Islet of Langerhans (tissue), 1 donor: ENCODE results near the gene ACTN4.

Experiments
- FAIRE-seq: peaks from one replicate; lab custom pipeline; 2011; peaks lifted over from hg19 to GRCh38; lab: Jason Lieb, UNC

Gene ACTN4

GRCh38 chr19:38726284-38726673, 78.8 kb downstream of the ACTN4 start:
- FAIRE-seq = no peak

- no peak for FAIRE-seq
Measured at GRCh38 chr19:38726761-38727301, 79.4 kb downstream of the ACTN4 start.

- FAIRE-seq = no peak
Measured at GRCh38 chr19:38727306-38727867, 79.9 kb downstream of the ACTN4 start.

DNA sequence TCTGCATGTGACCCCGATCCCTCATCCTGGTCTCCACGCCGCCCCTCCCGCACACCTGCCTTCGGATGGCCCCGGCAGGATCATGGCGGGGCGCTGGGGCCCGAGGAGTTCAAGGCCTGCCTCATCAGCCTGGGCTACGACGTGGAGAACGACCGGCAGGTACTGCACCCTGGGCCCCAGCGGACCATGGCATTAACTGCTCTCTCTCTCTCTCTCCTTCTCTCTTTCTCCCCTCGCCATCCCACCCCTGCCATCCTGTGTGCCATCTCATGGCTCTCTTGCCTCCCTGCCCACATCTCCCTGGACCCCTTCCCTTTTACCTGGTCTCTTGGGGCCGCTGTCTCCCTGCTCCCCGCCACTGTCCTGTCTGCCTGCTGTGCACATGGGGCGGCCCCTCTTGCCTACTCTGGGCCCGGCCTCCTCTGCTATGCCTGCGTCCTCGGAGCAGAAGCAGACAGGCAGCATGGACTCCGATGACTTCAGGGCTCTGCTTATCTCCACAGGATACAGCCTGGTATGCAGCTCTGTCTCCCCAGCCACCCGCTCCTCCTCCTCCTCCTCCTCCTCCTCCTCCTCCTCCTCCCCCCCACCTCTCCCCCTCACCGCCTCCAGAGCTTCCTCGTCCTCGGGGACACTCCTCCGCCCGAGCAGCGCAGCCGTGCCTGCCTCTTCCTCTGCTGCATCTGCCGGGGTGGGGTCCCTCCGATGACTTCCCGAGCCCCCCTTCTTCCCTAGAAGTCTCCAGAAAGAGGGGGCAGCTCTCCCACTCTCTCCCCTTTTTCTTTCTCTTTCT, 80.6 kb downstream of the ACTN4 start:
- FAIRE-seq = no peak

GRCh38 chr19:38728752-38729541, 81.5 kb downstream of the ACTN4 start:
- no peak for FAIRE-seq

GRCh38 chr19:38729653-38730469, 82.4 kb downstream of the ACTN4 start:
- no peak for FAIRE-seq

DNA sequence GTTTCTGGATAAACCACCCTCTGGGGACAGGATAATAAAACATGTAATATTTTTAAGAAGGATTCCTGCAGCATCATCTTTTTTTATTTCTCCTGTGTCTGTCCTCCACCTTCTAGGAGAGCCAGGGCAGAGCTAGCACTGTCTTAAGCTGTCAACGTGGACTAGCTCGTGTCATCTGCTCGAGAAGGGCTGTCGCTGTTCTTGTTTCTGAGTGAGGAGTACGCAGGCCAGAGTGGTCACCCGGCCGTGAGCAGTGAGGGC, 83.0 kb downstream of the ACTN4 start:
- FAIRE-seq = no peak

- FAIRE-seq = no peak
Measured at GRCh38 chr19:38730731-38731589, 83.5 kb downstream of the ACTN4 start.

GRCh38 chr19:38731654-38732301, 84.3 kb downstream of the ACTN4 start:
- FAIRE-seq = no peak

GRCh38 chr19:38733241-38733492, 85.7 kb downstream of the ACTN4 start:
- FAIRE-seq = no peak

DNA sequence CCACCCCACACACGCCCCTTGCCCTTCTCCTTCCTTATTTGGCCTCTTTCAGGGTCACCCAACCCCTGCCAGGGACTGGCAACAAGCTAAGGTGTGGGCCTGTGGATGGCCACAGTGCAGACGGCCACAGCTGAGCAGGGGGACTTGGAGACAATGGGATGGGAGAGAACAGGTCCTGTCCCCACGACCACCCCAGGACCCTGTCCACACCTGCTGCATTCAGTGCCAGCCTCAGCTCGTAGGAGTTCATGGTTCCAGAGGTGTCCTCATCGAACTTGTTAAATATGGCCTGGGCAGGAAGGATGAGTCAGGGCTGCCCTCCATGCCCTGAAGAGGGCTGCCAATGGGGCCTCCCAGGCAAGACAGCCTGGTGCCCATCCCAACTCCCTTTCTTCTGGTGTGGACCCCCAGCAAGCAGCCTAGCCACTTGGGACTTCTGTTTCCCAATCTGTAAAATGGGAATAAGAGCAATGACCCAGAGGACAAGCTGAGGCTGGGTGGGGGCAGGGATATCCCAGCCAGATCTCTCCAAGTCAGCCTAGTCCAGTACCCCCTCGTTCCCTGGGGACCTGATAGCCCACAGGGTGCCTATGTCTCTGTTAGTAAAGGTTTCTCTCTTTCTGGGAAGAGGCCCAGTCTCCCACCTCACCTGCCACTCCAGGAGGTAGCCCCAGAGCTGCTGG, 86.2 kb downstream of the ACTN4 start:
- no peak for FAIRE-seq

- no peak for FAIRE-seq
Measured at GRCh38 chr19:38734176-38734425, 86.7 kb downstream of the ACTN4 start.

DNA sequence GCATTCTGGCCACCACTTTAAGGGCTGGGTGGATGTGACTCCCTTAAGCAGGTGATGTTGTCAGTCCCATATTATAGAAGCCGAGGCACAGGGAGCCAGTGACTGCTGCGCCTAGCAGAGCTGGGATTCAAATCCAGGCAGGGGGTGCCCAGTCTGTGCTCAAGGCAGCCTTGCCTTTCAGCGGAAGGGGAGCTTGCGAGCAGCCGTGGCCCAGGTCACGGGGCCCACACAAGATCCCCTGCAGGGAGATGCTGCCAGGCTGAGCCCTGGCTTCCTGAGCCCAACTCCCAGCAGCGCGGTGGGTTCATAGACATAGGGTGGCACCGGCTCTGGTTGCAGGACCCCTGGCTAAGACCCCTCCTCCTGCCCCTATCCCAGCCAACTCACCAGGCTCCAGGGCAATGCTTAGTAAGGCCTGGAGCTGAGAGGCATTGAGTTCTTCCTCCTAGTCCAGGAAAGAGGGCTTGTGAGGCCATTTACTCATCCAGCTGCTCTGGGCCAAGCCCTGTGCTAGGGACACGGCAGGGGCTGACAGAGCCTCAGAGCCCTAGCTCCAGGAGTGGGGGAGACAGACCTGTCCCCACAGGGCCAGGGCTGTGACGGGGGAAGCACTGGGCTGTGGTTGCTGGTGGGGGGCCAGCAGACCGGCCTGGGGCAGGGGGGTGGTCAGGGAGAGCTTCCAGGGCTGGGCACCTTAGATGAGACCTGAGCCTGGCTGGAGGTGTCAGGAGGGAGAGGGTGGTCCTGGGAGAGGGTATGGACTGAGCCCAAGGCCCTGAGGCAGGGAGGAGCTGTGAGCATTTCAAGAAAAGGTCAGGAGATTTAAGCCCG, 87.2 kb downstream of the ACTN4 start:
- no peak for FAIRE-seq

DNA sequence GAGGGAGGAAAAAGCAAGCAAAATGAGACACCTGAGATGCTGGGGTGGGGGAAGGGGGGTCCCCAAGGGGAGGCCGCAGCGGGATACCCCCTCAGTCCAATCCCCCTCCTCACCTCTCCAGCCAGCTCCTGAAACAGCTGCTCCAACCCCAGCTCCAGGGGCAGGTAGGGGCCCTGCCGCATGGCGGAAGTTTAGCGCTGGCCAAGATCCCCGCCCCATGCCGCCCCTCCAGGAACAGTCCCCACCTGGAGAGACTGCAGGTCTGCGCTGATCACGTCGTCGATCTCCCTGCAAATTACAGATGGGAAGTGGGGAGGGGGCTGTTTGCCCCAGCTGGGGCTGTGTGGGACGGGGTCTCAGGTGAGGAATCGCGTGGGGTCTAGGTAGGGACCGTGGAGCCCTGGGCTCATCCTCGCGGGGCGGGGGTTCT, 87.8 kb downstream of the ACTN4 start:
- FAIRE-seq = no peak

- no peak for FAIRE-seq
Measured at GRCh38 chr19:38736036-38736412, 88.6 kb downstream of the ACTN4 start.

DNA sequence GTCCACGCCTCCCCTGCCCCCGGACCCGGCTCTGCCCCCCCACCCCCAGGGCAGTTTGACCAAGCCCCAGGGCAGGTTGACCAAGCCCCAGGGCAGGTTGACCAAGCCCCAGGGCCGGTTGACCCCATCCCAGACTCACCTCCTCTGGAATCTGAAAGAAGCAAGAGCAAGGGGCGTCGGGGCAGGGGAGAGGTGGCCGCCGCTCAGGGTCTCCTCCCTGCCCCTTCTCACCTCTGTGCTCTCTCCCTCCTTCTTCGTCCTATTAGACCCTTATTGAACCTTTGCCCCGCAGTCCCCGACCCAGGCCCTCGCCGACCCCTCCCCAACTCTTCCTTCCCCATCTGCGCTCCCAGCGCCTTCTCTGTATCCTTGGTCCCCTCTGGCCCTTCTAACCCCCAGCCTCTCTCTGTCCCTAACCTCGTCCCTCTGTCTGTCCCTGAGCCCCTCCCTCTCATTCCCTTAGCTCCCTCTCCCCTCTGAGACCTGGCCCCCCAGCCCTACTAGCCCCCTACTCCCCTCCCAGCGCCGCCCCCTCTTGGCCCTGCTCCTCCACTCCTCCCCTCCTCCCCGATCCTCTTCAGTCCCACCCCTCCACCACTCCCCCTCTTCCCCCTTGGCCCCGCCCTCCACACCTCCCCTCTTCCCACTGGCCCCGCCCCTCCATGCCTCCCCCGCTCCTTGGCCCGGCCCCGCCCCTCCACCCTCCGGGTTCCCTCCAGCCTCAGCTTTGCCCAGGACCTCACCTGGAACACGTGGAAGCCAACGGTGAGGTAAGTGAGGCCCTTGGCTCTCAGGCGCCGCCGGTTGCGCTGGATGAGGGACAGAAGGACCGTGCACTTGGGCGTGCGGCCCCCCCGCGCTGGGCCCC, 89.2 kb downstream of the ACTN4 start:
- FAIRE-seq = no peak

- FAIRE-seq = no peak
Measured at GRCh38 chr19:38737281-38737865, 89.9 kb downstream of the ACTN4 start.

DNA sequence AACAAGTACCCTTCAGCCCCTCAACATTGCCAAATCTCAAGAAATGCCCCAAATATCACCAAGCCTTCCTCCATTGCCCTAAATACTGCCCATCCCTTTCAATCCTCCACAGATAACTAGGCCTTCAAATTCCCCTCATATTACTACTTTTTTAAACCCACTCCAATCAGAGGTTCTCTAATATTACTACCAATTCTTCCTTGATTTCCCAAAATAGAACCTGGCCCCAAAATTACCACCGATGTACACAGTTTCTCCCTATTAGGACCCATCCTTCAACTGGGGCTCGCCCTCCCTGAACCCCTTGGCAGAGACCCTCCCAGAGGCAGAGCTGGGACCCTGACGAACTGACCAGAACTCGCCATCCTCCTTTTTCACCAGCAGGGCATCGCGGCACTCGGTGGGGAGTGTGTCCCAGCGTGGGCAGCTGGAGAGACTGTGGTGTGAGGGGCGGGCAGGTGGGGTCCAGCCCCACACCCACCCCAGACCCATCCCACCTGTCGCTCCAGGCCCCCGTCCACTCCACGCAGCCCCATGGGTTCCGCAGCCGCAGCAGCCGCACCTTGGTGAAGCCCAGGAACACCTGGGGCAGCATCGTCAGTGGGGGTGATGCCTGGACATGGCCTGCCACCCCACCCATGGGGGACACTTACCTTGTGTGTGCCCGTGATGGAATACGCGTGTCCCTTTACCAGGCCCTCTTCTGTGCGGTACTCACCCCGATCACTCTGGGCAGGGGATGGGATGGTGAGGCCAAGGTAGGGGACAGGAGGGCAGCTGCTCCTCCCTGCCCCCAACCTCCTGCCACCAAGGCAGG, 90.7 kb downstream of the ACTN4 start:
- FAIRE-seq = no peak
